MV-4-11 (cell line): ENCODE results near the gene ACHE.
"Not testable (repeated sequence)": the region's sequence is repeated elsewhere in the genome, so short reads cannot be mapped to it uniquely, and the experiment has no call there.

Source experiments
- DNase-seq: peaks from one replicate; lab custom pipeline; 2025; lab: John Stamatoyannopoulos, UW

ACHE gene

DNA sequence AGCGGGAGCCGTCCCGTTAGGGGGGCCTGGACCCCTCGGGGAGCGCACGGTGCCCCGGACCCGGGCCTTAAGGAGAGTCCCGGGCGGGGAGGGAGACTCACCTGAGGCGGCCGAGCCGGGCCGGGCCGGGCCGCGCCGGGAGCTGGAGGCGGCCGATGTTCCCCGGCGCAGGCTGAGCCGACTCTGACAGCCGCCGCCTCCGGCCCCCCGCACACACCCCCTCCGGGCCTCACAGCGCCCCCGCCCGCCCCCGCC lies at the start of gene ACHE:
ACHE (minus strand) TSS at position 188 of the 255 bp plus-strand sequence. CDS start 1,656 bp downstream, outside the sequence.
- DNase-seq, result no peak

DNA sequence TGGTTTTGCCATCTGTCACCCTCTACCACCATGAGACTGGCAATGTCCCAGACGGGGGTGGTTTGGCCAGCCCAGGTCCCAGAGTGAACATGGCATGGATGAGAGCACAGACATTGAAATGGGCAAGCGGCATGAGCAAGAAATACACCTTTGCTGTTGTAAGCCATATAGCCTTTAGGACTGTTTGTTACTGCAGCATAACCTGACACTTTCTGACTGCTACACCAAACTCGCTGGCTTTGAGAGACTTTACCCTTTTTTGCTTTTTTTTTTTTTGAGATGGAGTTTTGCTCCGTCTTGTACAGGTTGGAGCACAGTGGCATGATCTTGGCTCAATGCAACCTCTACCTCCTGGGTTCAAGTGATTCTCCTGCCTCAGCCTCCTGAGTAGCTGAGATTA lies 48.5 kb upstream of the ACHE start:
- no peak for DNase-seq

DNA sequence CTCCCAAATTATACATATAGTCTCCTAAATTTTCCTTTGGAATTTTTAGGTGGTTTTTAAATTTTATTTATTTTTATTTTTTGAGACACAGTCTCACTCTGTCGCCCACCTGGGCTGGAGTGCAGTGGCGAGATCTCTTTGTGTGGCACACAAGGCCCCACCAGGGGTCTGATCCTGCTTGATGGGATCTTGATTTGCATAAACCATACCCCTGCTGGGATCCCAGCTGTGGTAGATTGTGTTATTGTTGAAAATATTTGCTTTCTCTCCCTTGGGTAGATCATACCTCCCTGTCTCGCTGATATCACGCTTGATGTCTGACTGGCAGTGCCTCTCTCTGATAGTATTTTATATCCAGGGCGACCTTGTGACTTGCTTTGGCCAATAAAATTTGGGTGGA lies 48.0 kb upstream of the ACHE start:
- DNase-seq, result no peak

DNA sequence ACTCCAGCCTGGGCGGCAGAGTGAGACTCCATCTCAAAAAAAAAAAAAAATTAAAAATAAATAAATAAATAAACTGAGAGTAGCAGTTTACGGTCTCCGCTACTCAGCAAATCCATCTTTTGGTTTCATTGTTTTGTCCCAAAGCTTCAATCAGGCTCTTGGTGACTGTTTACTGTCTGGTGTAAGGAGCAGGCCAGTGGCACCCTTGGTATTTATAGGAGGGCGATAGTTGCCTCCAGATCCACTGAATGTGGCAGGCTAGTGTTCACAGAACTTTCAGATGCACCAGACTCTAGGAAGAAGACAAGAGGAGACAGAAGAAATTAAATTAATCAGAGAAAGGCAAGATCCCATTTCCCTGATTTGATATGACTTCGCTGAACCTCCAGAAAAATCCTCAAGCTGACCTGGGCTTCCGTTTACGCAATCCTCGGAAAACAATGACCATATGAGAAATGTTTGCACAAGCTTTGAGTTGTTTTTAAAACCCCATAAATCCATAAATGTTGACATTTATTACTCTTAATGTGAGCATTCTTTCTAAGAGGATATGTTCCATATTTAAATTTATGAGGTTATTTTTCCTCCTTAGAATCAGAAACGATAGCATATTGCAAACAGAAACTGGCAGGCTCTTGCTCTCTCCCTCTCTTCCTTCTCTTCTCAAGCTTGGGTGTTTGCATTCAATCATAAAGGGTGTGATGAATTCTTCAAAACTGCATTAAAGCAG lies 46.5 kb upstream of the ACHE start:
- DNase-seq, result peak; percentile 16

DNA sequence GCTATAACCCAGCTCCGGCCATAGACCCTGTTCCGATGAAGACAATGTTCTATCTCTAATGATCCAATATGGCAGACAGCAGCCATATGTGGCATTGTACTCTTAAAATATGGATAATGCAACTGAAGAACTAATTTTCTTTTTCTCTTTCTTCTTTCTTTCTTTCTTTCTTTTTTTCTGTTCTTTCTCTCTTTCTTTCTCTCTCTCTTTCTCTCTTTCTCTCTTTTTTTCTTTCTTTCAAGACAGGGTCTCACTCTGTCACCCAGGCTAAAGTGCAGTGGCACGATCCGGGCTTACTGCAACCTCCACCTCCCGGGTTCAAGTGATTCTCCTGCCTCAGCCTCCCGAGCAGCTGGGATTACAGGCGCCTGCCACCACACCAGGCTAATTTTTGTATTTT lies 40.5 kb upstream of the ACHE start:
- DNase-seq, result not testable (repeated sequence)

DNA sequence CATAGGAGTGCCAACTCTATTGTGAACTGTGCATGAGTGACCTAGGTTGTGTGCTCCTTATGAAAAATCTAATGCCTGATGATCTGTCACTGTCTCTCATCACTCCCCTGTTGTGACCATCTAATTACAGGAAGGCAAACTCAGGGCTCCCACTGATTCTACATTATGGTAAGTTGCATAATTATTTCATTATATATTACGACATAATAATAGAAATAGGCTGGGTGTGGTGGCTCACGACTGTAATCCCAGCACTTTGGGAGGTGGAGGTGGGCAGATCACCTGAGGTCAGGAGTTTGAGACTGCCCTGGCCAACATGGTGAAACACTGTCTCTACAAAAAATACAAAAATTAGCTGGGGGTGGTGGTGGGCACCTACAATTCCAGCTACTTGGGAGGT lies 39.7 kb upstream of the ACHE start:
- not testable (repeated sequence) for DNase-seq

DNA sequence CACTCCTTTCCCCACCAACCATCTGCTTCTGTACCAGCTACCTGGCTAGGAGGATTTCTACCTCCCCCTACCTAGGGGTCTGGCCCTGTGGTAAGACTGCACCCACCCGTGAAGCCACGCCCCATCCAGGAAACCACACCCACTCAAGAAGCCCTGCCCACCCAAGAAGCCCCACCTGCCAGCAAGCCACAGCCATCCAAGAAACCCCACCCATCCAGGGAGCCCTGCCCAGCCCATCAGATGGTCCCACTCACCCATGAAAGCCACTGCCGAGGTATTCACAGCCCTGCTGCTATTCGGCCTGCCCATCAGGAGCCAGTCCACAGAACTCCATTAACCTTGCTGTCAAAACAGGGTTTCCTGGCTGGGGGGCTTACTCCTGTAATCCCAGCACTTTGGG lies 38.0 kb upstream of the ACHE start:
- DNase-seq, result no peak

DNA sequence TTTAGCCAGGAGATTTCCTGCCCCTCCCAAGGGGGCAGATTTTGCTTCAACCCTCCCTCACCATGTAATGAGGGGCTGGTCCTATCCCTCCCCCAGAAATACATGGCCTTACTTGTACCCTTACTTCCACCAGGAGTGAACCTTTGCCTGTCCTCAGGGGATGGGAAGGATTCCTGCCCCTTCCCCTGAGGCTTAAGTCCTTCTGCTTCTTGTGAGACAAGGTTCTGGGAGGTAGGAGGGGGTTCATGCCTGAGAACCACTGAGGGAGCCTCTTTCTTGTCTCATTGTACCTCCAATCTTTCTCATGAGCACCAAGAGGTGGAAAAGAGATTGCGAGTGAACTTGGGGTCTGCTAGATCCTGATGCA lies 34.1 kb upstream of the ACHE start:
- DNase-seq, result no peak

DNA sequence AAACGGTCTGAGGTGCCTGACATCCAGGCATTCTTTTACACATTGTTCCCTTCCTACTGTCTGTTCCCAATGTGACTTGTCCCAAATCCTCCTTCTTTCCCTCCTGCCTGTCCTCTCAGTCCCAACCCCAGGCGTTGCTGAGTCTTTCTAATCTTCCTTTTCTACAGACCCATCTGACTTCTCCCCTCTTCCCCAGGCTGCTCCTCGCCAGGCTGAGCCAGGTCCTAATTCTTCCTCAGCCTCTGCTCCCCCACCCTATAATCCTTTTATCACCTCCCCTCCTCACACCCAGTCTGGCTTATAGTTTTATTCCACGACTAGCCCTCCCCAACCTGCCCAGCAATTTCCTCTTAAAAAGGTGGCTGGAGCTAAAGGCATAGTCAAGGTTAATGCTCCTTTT lies 27.9 kb upstream of the ACHE start:
- DNase-seq, result not testable (repeated sequence)

DNA sequence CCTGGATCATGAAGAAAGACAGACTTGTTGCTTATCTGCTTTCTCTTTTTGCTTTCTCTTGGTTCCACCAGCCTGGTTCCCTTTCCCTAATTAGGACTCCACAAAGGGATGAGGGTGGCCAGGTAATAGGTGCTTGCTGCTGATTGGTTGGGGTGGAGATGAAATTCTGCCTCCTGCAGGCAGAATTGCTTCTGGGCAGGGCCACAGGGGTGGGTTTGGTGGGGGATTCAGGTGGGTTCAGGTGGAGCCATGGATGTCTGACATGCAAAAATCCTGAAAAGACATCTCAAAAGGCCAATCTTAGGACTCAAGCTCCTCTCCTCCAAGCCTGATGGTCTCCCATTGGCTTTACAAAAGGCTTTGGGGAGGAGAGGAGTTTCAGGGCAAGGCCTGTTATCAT lies 25.4 kb upstream of the ACHE start:
- no peak for DNase-seq

DNA sequence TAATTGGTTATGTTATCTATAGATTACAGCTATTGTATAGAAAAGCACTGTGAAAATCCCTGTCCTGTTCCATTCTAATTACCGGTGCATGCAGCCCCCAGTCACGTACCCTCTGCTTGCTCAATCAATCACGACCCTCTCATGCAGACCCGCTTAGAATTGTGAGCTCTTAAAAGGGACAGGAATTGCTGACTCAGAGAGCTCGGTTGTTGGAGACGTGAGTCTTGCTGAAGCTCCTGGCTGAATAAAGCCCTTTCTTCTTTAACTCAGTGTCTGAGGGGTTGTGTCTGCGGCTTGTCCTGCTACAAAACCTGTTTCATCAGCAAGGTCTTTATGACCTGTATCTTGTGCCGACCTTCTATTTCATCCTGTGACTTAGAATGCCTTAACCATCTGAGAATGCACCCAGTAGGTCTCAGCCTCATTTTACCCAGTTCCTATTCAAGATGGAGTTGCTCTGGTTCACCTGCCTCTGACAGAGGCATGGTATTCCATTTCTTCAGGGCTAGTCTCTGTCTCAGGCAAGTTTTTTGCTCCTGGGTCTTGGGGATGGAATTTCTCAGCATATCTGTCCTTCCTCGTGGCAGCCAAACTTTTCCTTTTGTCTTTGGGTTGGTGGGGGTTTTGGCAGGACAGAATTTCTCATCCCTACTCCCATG lies 24.2 kb upstream of the ACHE start:
- not testable (repeated sequence) for DNase-seq

DNA sequence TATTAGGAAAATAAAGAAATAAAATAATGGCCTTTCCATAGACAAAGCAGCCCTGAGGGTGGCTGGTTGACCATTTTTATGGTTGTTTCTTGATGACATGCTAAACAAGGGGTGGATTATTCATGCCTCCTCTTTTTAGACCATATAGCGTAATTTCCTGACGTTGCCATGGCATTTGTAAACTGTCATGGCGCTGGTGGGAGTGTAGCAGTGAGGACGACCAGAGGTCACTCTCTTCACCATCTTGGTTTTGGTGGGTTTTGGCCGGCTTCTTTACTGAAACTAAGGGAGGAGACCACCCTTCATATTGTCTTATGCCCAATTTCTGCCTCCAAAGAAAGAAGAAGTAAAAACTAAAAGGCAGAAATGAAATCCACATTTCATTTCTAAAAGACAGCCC lies 23.6 kb upstream of the ACHE start:
- DNase-seq, result not testable (repeated sequence)

DNA sequence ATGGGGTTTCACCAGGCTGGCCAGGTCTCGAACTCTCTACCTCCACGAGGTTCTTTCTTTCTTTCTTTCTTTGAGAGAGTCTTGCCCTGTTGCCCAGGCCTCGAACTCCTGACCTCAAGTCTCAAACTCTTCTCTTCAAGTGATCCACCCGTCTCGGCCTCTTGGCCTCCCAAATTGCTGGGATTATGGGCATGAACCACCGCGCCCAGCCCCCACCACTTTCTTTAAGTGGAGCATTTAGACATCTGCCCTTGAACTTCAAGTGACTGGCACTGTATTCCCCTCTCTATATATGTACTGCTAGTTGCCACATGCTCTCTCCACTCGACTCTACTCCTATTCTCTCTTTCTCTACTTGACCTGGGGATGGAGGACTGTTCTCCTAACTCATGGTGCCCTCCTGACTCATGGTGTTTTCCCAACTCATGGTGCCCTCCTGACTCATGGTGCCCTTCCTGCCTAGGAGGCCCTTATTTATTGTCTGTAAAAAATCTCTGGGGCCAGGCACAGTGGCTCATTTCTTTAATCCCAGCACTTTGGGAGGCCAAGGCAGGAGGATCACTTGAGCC lies 19.3 kb upstream of the ACHE start:
- no peak for DNase-seq

DNA sequence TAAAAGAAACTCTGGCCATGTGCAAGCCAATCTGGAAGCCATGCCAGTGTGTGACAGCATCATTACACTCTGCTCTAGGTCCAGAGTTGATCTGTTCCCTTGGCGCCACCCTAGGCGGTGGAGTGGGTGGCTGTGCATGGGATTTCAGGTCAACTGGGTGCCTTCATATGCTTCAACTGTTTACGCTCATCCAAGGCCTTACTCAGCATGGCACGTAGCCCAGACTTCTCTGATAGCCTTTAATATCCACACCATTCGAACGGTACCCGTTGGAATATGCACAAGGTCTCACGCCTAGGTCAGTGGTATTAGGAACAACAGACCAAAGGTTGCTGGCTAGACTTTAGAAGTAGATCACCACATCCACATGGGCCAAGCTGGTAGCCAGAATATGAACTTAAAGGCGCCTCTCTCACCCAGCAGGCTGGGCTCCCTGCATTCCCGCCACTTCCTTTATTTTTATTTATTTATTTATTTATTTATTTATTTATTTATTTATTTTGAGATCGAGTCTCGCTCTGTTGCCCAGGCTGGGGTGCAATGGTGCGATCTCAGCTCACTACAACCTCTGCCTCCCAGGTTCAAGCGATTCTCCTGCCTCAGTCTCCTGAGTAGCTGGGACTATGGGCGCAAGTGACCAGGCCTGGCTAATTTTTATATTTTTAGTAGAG lies 18.7 kb upstream of the ACHE start:
- no peak for DNase-seq

DNA sequence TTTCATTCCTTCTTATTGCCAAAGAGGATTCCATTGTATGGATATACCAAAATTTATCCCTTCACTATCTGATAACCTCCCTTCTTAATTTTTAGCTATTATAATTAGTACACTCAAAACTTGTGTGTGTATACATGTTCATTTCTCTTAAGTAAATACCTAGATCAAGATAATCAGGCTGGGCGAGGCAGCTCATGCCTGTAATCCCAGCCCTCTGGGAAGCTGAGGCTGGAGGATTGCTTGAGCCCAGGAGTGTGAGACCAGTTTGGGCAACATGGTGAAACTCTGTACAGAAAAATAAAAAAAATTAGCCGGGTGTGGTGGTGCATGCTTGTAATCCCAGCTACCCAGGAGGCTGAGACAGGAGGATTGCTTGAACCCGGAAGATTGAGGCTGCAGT lies 15.8 kb upstream of the ACHE start:
- no peak for DNase-seq

DNA sequence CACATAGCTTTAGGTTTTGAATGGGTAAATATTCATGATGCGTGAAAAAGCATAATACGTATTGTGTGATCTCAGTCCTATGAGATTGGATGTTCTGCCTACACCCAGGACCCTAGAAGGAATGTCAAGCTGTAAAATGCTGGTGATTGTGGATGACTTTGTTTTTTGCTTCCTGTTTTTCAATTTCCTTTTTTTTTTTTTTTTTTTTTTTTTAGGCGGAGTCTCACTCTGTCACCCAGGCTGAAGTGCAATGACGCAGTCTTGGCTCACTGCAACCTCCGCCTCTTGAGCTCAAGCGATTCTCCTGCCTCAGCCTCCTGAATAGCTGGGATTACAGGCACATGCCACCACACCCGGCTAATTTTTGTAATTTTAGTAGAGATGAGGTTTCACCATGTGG lies 14.8 kb upstream of the ACHE start:
- peak; percentile 73 for DNase-seq

DNA sequence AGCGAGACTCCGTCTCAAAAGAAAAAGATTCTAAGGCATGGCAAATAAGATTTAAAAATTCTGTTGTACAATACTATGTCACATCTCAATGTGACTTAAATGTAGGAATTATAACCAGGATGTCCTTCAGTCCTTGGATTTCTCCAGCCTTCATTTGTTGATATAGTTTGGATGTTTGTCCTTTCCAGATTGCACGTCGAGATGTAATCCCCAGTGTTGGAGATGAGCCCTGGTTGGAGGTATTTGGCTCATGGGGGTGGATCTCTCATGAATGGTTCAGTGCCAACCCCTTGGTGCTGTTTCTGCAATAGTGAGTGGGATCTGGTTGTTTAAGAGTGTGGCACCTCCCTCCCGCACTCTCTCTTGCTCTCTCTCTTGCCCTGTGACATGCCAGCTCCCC lies 12.8 kb upstream of the ACHE start:
- DNase-seq, result no peak

DNA sequence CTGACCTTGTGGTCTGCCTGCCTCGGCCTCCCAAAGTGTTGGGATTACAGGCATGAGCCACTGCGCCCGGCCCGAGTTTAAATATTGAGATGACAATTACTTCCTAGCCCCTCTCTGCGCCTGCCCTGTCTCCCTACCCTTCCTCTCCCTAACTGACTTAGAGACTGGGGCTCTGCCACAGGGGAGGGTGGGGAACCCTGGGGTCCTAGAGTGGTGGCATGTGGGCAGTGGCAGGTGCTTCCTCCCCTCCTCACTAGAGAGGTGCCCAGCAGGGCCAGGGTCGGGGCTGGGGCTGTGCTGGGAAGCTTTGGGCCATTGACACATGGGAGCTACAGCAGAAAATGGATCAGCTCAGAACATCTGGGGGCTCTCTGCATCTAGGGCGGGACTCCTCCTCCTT lies 7.0 kb upstream of the ACHE start:
- no peak for DNase-seq

DNA sequence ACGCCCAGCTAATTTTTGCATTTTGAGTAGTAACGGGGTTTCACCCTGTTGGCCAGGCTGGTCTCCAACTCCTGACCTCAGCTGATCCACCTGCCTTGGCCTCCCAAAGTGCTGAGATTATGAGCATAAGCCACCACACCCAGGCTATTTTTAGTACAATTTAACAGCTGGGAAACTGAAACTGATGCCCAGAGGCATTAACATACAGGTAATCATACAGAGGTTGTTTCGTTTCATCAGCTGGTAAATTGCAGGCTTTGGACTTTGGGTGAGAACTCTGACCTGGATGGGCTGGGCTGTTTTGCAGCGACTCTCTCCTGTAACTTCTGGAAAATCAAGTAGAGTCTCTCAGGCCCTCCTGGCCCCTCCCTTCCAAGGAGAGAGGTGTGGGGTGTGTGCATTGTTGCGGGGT lies 6.2 kb upstream of the ACHE start:
- DNase-seq, result no peak

DNA sequence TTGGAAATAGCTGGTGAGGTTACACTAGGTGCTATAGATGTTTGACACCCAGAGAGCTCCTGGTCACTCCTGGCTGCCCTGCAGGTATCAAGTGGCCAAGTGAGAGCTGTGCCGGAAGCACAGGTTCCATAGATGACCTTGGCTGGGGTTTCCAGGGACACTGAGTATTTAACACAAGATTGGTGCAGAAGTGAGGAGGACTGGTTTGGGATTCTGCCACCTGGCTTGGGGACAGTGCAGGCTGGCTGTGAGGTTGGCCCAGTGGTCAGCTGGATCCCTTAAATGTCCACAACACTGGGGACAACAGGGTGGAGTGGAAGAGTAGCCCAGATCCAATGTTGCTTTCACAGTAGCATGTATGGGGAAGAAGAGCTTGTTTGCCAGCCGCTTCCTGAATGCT lies 5.3 kb upstream of the ACHE start:
- no peak for DNase-seq

DNA sequence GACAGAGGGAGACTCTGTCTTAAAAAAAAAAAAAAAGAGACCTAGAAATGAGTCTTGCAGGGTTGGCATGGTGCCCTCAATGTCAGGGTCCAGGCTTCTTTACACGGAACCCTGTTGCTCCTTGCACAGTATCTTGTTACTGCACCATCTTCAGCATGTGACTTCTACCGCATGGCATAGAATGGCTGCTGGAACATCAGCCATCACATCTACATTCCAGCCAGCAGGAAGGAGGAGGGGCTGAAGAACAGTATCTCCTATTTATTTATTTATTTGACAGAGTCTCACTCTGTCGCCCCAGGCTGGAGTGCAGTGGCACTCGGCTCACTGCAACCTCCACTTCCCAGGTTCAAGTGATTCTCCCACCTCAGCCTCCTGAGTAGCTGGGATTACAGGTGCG lies 3.7 kb upstream of the ACHE start:
- no peak for DNase-seq

DNA sequence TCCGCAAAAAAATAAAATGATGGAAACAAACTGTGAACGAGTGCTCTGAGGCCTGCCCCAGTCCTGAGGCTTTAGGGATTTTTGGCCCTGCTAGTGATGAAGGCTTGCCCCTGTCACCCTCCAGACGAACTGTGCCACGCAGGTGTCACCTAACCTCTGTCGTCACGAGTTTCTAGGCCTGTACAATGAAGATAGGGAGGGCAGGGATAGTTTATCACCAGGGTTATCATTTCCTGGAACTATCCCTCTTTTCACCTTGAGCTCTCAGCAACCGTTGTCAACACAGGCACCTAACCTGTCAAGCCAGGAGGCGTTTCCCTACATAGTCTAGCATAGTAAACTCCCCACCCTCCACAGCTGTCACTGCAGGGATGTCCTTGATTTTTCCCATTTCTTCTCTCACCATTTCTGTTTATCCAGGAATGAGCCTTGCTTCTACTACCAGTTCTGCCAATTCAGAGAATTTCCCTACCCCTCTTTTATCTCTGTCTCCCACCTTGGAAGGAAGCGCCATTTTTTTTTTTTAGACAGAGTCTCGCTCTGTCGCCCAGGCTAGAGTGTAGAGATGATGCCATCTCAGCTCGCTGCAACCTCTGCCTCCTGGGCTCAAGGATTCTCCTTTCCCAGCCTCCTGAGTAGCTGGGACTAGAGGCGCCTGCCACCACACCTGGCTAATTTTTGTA lies 2.2 kb upstream of the ACHE start:
- DNase-seq, result no peak
